PC-3 (cell line): ENCODE data around the gene RASD2. TPM values are rescaled to one million over a fixed set of nuclear protein-coding genes. Genes with fewer than 3 reads are reported as not detected.
"Not testable (repeated sequence)": the region's sequence is repeated elsewhere in the genome, so short reads cannot be mapped to it uniquely, and the experiment has no call there.

Experiments
- ATAC-seq: fragments of 200-7000 bp; cut with Tn5 transposase; 2 replicates; pipeline ENCODE4 v1.9.1; 2020; ENCODE audit warnings: mild to moderate bottlenecking, moderate library complexity
- BruUV-seq: library from RNA; stranded (reverse); fragments of 400-500 nt; replicated peaks from 2 replicates; lab custom pipeline; 2021; lab: Mats Ljungman, UMichigan
- CTCF ChIA-PET: fragments of 300-600 bp; sonication (Branson Sonifier 250); formaldehyde crosslinking; loops from one replicate; lab custom pipeline; 2022; ENCODE audit warnings: antibody characterized with exemption; lab: Charles Lee
- POLR2A ChIA-PET: fragments of 300-600 bp; sonication (Branson Sonifier 250); formaldehyde crosslinking; loops from one replicate; lab custom pipeline; 2022; ENCODE audit warnings: antibody characterized with exemption; ENCODE audit not compliant: unreplicated experiment; lab: Charles Lee
- DNase-seq: peaks from one replicate; pipeline ENCODE4 v3.0.0-alpha.2; 2015
- H2AFZ ChIP-seq: fragments of 300-600 bp; sonication (generic); 2 replicates; pipeline ENCODE4 v1.6.0; 2016; ENCODE audit warnings: antibody characterized with exemption, low read length
- H3F3A ChIP-seq: fragments of 300-600 bp; sonication (generic); one replicate; pipeline ENCODE4 v1.6.0; 2017; ENCODE audit warnings: antibody characterized with exemption, low read length, control low read depth, mild to moderate bottlenecking; ENCODE audit not compliant: unreplicated experiment
- H3K27ac ChIP-seq: fragments of 300-600 bp; sonication (generic); 2 replicates; pipeline ENCODE4 v1.5.1; 2016; ENCODE audit warnings: mild to moderate bottlenecking, low read length
- H3K27me3 ChIP-seq: fragments of 300-600 bp; sonication (generic); 2 replicates; pipeline ENCODE4 v1.6.1; 2016; ENCODE audit warnings: low read length, mixed read lengths
- H3K36me3 ChIP-seq: fragments of 300-600 bp; sonication (generic); 2 replicates; pipeline ENCODE4 v1.6.1; 2016; ENCODE audit warnings: low read depth, mixed run types, low read length, mixed read lengths
- H3K4me1 ChIP-seq: fragments of 300-600 bp; sonication (generic); 2 replicates; pipeline ENCODE4 v1.5.1; 2016; ENCODE audit warnings: low read length; ENCODE audit not compliant: insufficient read depth
- H3K4me2 ChIP-seq: fragments of 300-600 bp; sonication (generic); 2 replicates; pipeline ENCODE4 v1.6.0; 2016; ENCODE audit warnings: low read length
- H3K4me3 ChIP-seq: fragments of 300-600 bp; sonication (generic); 2 replicates; pipeline ENCODE4 v1.5.1; 2016; ENCODE audit warnings: mild to moderate bottlenecking, low read length, mixed read lengths
- H3K79me2 ChIP-seq: fragments of 300-600 bp; sonication (generic); 2 replicates; pipeline ENCODE4 v1.6.1; 2017; ENCODE audit warnings: low read length, mixed read lengths
- H3K9ac ChIP-seq: fragments of 300-600 bp; sonication (generic); 2 replicates; pipeline ENCODE4 v1.6.0; 2016; ENCODE audit warnings: mild to moderate bottlenecking, low read length
- H3K9me2 ChIP-seq: fragments of 300-600 bp; sonication (generic); replicated peaks from 2 replicates; pipeline ENCODE4 v1.6.1; 2016; ENCODE audit warnings: mixed run types, low read length, mixed read lengths
- H3K9me3 ChIP-seq: fragments of 300-600 bp; sonication (generic); 2 replicates; pipeline ENCODE4 v1.6.1; 2016; ENCODE audit warnings: low read length, mixed read lengths
- H4K20me1 ChIP-seq: fragments of 300-600 bp; sonication (generic); 2 replicates; pipeline ENCODE4 v1.6.1; 2016; ENCODE audit warnings: low read length, mixed read lengths
- EZH2 ChIP-seq: fragments of 300-600 bp; sonication (generic); IDR thresholded peaks from one replicate; pipeline ENCODE4 v1.6.1; 2017; ENCODE audit warnings: antibody characterized with exemption, mild to moderate bottlenecking, low read length; ENCODE audit not compliant: unreplicated experiment
- EZH2phosphoT487 ChIP-seq: fragments of 300-600 bp; sonication (generic); IDR thresholded peaks from 2 replicates; pipeline ENCODE4 v1.6.1; 2018; ENCODE audit warnings: mild to moderate bottlenecking, antibody characterized with exemption, low read length, borderline replicate concordance
- intact Hi-C: fragments of 100-400 bp; cut with micrococcal nuclease; formaldehyde crosslinking; loops from 2 replicates; pipeline ENCODE4 v1.9.0; 2023
- total RNA-seq: library from RNA; depleted of rRNA; stranded (reverse); fragments of >200 nt; gene quantifications from 2 replicates; pipeline ENCODE4 v1.2.3, GENCODE V29; 2014
- TF ChIP-seq, protein P1 (sequence below): fragments of 300-600 bp; sonication (generic); conservative IDR thresholded peaks from 2 replicates; pipeline ENCODE4 v1.5.1; 2017; ENCODE audit warnings: antibody characterized with exemption, low read depth, mild to moderate bottlenecking, low read length

The RASD2 gene
- total RNA-seq, 1 experiment from 2014 or later = 0.07 TPM

DNA sequence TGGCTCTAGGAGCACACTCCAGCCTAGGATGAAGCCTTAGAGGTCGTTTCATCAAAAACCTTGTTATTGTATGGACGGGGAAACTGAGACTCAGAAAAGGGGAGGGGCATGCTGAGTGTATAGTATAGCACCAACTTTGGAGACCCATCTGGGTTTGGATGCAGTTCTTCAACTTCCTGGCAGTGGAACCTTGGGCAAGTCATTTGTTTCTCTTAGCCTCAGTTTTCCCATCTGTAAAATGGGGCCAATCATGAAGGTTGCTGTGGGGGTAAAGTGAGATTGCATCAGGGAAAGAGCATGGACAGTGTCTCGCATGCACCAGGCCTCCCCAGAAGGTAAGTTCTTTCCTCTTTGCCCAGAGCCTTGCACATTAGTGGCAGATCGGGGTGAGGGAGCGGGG is 47.6 kb upstream of the RASD2 start:
- H2AFZ ChIP-seq = no peak overlapping the region
- no peaks in the 10 kb centered on the region for H3K79me2 ChIP-seq
- no peaks in the 10 kb centered on the region for H3F3A ChIP-seq
- no peaks in the 10 kb centered on the region for H3K4me1 ChIP-seq
- BruUV-seq = no TSS peak
- ChIA-PET POLR2A (no interaction called here), CTCF (no interaction called here)
- no peaks in the 10 kb centered on the region for H3K27me3 ChIP-seq
- H3K4me3 ChIP-seq = no peak overlapping the region
- H3K4me2 ChIP-seq = no peak overlapping the region
- no peak overlapping the region for H3K9ac ChIP-seq
- TF ChIP-seq EZH2 (no peak), EZH2phosphoT487 (no peak)
- TF ChIP-seq, protein P1, sequence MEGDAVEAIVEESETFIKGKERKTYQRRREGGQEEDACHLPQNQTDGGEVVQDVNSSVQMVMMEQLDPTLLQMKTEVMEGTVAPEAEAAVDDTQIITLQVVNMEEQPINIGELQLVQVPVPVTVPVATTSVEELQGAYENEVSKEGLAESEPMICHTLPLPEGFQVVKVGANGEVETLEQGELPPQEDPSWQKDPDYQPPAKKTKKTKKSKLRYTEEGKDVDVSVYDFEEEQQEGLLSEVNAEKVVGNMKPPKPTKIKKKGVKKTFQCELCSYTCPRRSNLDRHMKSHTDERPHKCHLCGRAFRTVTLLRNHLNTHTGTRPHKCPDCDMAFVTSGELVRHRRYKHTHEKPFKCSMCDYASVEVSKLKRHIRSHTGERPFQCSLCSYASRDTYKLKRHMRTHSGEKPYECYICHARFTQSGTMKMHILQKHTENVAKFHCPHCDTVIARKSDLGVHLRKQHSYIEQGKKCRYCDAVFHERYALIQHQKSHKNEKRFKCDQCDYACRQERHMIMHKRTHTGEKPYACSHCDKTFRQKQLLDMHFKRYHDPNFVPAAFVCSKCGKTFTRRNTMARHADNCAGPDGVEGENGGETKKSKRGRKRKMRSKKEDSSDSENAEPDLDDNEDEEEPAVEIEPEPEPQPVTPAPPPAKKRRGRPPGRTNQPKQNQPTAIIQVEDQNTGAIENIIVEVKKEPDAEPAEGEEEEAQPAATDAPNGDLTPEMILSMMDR = no peak
- no peak overlapping the region for H3K27ac ChIP-seq
- no peaks in the 10 kb centered on the region for H3K9me3 ChIP-seq
- H3K9me2 ChIP-seq = no peaks in the 10 kb centered on the region
- no peak for ATAC-seq
- intact Hi-C loops = no loop called here
- no peaks in the 10 kb centered on the region for H4K20me1 ChIP-seq
- DNase-seq = no peak
- H3K36me3 ChIP-seq = no peaks in the 10 kb centered on the region

- H3K4me2 ChIP-seq, H3K27ac ChIP-seq, CTCF ChIA-PET, ATAC-seq, H3K9me3 ChIP-seq, H3K9ac ChIP-seq, H3K9me2 ChIP-seq, H4K20me1 ChIP-seq, H3K36me3 ChIP-seq, DNase-seq, H3K4me1 ChIP-seq, H3F3A ChIP-seq, intact Hi-C loops, H2AFZ ChIP-seq, POLR2A ChIA-PET, H3K4me3 ChIP-seq, BruUV-seq, H3K27me3 ChIP-seq, H3K79me2 ChIP-seq: not testable (repeated sequence)
These were observed 44.9 kb upstream of the RASD2 start for GRCh38 chr22:35495711-35496110.

- Histone ChIP-seq H3K27ac (no peak overlapping the region), H3K4me2 (no peak overlapping the region), H4K20me1 (no peaks in the 10 kb centered on the region), H3K4me1 (no peaks in the 10 kb centered on the region), H3K27me3 (no peaks in the 10 kb centered on the region), H3K9me3 (no peaks in the 10 kb centered on the region), H3F3A (no peaks in the 10 kb centered on the region), H3K36me3 (no peaks in the 10 kb centered on the region), H3K79me2 (no peaks in the 10 kb centered on the region), H2AFZ (no peak overlapping the region), H3K4me3 (no peak overlapping the region), H3K9me2 (no peaks in the 10 kb centered on the region), H3K9ac (no peak overlapping the region)
- intact Hi-C loops = no loop called here
- TF ChIP-seq, protein P1 = no peak
- no peak for TF ChIP-seq EZH2
- DNase-seq = no peak
- BruUV-seq = no TSS peak
- no peak for ATAC-seq
- ChIA-PET POLR2A (no interaction called here), CTCF (no interaction called here)
These were observed 43.8 kb upstream of the RASD2 start for GRCh38 chr22:35496768-35497312.
